Stimulated activated CD4-positive, alpha-beta T cell treated with anti-CD3 and anti-CD28 coated beads, Interleukin-12 subunit alpha, Interleukin-12 subunit beta, amount 100 ng/mL, for 48 hours (primary cell): ENCODE measurements around the gene SPACA6.

Source experiments
- DNase-seq, 3 donors: peaks; one replicate each; pipeline ENCODE4 v3.0.0-alpha.2; 2020; ENCODE audit warnings: low read depth in 2 of 3, low spot score in 1 of 3

Gene SPACA6

DNA sequence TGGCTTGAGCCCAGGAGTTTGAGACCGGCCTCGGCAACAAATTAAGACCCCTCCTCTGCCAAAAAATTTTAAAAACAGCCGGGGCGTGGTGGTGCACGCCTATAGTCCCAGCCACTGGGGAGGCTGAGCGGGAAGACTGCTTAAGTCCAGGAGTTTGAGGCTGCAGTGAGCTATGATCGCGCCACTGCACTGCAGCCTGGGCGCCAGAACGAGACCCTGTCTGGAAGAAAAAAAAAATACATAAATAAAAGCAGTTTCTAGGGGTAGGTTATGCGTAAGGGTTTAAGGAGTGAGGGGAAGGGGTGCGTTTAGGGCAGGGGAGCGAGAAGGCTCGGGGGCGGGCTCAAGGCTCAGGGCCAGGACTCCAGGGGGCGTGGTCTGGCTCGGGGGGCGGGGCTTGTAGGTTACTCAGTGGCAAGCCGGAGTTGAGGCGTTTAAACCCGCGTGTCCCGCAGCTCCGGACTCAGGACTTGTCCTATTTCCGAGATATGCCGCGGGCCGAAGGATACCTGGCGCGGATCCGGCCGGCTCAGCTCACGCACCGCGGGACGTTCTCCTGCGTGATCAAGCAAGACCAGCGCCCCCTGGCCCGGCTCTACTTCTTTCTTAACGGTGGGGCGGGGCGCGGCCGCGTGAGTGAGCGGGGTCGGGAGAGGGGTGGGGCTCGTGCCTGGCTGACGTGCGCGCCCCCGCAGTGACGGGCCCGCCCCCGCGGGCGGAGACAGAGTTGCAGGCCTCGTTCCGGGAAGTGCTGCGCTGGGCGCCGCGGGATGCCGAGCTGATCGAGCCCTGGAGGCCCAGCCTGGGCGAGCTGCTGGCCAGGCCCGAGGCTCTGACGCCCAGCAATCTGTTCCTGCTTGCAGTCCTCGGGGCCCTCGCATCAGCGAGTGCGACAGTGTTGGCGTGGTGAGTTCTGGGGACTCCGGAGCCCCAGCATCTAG, 10.7 kb downstream of the SPACA6 start:
- DNase-seq, result peak; percentile 89 to 96 (median 93)

DNA sequence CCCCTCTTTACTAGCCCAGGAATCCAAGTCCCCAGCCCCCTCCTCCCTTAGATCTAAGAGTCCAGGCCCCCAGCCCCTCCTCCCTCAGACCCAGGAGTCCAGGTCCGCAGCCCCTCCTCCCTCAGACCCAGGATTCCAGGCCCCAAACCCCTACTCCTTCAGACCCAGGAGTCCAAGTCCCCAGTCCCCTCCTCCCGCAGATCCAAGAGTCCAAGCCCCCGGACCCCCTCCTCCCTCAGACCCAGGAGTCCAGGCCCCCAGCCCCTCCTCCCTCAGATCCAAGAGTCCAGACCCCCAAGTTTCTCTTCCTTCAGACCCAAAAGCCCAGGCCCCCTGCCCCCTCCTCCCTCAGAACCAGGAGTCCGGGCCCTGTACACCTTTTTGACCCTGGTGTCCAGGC, 11.5 kb downstream of the SPACA6 start:
- DNase-seq, result no peak

DNA sequence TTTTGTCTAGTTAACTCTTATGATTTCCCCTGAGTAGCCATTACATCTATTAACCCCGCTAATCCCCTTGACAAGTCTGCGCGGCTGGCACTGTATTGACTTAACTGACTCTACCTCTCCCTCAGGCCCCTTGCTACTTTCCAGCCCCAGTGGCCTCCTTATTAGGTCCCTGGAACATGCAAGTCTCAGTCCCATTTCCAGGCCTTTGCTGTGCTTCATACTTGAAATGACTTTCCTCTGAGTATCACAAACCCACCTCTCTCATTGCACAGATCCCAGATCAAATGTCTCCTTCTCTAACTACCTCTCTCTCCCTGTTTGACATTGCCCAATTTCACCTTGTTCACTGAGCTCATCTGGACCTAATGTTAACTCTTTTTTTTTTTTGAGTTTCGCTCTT, 13.2 kb downstream of the SPACA6 start:
- DNase-seq, result no peak

DNA sequence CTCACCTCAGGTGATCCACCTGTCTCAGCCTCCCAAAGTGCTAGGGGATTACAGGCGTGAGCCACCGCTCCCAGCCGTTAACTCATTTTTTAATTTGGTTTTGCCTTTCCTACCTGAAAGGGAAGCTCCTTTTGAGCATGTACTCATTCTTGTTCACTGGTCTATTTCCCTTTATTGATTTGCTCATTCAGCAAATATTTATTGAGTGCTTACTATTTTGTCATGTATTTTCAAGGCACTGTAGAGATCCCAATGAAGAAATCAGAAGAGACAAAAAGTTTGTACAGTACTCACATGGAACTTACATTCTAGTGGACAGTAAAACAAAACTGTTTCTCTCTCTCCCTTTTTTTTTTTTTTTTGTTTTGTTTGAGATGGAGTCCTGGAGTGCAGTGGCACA, 13.8 kb downstream of the SPACA6 start:
- no peak for DNase-seq

DNA sequence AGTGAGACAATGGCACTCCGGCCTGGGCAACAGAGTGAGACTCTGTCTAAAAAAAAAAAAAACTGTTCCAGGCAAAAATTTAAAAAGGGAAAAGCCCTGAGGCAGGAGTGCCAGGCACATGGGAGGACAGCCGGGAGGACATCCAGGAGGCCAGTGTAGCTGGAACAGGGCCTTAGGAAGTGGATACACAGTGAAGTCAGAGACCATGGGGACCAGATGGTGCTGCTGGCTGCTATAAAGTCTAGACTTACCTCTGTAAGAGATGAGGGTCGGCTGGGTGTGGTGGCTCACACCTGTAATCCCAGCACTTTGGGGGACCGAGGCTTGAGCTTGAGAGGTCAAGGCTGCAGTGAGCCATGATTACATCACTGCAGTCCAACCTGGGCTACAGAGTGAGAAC, 15.7 kb downstream of the SPACA6 start:
- DNase-seq, result no peak

DNA sequence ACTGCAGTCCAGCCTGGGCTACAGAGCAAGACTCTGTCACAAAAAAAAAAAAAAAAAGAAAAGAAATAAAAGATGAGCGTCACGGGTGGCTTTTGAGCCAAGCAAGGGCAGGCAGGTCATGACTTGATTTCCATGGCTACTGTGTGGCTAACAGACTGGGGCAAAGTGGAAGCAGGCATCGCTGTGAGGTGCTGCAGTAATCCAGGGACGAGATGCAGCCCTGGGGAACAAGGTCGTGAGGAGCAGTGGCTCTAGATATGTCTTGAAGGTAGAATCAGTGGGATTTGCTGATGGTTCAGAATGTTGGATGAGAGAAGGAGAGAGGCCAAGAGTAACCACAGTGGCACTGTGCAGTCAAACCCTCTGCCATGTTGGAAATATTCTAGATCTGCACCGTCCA, 16.4 kb downstream of the SPACA6 start:
- DNase-seq, result no peak

DNA sequence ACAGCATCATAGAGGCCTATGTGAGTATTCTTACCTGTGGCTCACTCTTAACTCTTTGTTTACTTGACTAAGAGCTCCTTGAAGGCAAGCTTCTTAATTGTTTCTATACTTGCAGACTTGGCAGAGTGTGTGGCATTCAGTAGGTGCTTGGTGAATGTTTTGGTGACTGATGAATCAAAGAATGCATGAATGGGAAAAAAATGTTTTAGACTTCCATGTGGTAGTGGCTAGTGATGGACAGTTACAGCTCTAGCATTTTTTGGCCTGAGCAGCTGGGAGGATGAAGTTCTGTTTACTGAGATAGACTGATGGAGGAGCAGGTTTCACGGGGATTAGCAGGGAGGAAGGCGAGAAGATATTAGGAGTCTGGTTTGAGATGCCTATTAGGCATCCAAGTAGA, 17.0 kb downstream of the SPACA6 start:
- DNase-seq, result no peak

DNA sequence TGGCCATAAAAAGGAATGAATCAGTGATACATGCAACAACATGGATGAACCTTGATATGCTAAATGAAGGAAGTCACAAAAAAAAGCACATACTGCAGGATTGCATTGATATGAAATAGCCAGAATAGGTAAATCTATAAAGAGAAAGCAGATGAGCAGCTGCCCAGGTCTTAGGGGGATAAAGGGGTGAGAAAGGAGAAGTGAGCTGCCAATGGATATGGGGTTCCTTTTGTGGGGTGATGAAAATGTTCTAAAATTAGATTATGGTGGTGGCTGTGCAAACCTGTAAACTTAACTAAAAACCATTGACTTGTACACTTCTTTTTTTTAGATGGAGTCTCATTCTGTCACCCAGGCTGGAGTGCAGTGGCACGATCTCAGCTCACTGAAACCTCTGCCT, 18.6 kb downstream of the SPACA6 start:
- no peak for DNase-seq

DNA sequence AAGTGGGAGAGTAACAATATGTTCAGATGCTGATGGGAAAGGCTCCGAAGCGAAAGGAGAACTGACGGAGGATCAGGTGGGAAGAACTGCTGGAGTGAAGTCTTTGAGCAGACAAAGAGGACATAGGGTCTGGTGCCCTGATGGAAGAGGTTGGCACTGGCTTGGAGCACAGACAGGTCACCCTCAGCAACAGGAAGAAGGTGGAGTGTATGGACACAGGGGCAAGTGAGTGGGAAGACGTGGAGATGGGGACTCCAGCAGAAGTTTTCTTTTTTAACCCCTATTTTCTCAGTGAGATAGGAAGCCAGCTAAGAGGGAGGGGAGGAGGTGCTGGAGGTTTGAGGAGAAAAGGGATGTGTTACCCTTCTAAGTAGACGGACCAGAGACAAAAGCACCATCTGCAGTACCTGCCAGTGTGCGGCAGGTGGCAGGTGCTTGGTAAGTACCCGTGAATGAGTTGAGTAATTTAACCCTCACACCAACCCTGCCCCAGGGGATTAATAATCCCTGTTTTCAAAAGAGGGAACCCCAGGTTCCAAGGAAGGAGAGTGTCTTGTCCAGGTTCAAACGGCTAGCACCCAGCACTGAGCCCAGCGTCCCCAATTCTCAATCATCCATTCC, 19.4 kb downstream of the SPACA6 start:
- no peak for DNase-seq

DNA sequence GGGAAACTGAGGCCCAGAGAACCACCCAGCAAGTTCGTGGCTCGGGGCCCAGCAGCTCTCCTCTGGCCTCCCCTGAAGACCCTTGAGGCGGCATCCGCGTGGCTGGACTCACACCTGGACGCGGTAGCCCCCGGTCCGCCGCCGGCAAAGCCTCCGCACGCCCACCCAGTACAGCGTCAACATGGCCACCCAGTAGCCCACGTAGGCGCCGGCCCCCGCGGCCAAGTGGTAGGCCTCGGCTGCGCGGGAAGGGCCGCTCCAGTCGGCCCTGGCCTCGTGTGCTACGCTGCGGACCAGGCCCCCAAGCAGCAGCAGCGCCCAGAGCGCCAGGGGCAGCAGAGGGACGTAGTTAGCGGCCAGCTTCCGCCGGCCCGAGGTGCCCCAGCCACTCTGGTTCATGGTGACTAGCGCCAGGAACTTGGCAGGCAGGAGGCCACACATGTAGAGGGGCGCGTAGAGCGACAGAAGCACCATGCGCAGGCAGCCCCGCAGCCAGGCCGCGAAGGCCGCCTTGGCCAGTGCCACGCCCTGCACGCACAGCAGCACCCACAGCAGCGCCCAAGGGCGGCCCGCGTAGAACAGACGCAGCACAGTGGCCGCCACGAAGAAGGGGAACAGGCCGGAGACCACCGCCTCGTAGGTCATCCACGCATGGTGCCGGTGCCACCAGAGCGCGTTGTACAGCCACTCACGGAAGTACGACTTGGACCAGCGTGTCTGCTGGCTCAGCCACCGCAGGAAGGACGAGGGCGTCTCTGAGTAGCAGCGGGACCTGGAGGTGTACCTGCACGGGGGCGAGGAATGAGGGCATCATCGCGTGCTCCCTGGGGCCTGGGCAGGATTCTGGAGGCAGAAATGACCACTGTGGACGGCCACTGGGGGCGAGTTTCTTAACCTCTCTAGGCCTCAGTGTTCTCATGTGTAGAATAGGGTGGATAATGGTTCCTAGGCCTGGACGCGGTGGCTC, 20.5 kb downstream of the SPACA6 start:
- DNase-seq, result no peak

DNA sequence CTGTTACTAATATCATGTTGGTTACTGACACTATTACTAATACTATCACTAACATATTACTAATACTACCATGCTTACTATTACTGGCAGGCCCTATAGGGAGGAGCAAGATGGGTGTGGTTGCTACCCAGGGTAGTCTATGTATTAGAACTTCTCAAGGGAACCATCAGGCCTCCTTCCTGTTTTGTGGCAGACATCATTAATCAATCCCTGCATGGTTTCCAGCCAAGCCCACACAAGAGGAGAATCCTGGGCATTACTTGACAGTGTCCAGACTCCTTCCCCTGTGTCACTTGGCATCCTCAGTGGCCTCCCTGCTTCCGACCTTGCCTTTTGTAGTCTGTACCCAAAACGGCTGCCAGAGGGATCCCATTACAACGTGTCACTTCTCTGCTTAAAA, 21.7 kb downstream of the SPACA6 start:
- DNase-seq, result no peak

DNA sequence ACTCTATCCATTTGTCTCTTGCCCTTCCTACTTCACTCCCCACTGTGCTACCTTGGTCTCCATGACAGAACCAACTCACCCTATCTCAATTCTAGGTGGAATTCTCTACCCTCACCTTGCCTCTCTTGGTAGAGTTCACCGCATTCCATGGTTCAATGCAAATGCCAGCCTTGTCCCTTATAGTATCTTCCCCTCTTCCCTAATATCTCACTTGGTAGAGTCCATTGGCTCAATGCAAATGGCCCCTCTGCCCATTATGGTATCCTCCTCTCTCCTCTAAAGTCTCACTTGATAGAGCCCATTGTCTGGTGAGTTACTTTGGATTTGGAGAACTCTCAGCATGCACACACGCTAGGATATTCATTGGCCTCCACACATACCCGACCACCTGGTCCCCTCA, 22.7 kb downstream of the SPACA6 start:
- DNase-seq, result no peak

DNA sequence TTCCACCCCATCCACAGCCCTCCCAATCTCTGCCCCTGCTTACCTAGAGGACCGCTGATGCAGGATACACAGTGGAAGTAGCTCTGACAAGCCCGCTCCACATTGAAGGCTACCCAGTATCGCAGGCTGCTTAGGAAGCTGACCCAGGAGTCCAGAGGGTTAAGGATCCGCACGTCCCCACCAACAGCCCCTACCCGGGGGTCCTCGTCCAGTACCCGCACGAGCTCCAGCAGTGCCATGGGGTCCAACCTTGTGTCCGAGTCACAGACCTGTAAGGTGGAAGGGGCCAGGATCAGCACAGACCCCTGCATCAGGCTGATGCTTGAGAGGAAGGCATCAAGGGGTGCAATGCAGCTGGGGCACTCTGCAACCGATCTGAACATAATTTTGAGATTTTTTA, 23.8 kb downstream of the SPACA6 start:
- no peak for DNase-seq

DNA sequence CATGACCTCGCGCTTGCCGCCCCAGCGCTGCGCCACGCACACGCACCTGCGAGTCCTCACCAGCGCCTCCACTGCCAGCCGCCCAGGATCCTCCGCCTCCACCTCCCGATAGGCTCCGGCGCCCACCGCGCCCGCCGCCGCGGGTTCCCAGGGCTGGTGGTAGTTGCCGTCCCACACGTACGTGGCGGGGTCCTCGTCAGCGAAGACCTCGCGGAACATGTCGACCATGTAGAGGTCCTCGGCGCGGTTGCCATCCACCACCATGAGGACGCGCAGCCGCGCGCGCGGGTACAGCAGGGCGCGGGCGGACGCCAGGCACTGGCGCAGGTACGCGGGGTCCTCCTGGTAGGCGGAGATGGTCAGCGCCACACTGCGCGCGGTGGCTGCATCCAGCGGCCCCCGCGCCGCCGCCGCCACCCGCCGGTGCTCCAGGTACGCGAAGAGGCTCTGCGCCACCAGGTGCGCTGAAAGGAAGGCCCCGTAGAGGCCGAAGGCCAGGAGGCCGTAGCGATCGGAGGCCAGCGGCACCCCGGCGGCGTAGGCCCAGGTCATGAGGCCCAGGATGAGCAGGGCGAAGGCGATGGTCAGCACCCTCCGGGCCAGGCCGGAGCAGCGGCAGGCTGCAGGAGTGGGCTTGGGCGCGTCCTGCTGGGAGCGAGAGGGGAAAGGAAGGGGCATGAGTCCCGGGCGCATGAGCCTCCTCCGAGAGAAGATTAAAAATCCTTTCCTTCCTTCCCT, 26.3 kb downstream of the SPACA6 start:
- no peak for DNase-seq

DNA sequence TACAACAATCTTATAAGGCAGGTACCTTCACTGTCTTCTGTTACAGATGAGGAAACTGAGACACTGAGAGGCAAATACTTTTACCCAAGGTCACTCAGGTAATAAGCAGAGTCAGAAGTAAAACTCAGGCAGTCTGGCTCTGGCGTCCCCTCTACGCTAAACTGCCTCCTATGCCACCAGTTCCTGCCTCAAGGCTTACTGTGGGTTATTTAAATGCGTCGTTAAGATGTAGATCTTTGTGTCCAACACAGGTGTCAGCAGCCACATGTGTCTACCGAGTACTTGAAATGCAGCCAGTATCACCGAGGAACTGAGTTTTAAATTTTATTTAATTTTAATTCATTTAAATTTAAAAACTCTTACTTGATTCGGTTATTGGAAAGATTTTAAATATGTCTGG, 28.8 kb downstream of the SPACA6 start:
- DNase-seq, result no peak

DNA sequence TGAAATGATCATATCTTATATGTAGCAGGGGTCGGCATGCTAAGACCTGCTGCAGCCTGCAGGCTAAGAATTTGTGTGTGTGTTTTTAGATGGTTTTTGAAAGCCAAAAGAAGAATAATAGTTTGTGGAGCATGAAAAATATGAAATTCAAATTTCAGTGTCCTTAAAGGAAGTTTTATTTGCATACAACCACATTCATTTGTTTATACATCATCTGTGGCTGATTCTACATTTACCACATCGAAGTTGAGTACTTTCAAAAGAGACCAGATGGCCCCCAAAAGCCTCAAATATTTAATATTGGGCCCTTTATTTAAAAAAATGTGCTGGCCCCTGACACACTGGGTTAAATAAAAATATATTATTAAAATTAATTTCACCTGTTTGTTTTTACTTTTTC, 29.4 kb downstream of the SPACA6 start:
- DNase-seq, result no peak

DNA sequence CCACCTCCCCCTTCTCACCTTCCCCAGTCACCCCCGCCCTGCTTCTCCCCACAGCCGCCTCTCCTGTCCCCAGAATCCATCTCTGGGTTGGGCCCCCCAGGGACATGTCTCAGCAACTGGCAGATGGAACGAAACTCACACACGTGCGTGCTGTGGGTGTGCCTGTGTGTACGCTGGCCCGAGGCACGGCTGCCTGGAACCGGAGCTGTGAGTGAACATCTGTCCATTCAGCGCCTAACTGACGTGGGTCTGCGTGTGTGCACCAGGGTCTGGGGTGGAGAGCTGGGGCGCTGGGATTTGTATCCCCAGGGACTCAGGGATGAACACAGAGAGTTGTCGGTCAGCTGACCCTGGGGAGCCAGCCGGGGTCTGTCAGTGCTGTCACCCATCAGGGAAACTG, 31.4 kb downstream of the SPACA6 start:
- DNase-seq, result no peak

DNA sequence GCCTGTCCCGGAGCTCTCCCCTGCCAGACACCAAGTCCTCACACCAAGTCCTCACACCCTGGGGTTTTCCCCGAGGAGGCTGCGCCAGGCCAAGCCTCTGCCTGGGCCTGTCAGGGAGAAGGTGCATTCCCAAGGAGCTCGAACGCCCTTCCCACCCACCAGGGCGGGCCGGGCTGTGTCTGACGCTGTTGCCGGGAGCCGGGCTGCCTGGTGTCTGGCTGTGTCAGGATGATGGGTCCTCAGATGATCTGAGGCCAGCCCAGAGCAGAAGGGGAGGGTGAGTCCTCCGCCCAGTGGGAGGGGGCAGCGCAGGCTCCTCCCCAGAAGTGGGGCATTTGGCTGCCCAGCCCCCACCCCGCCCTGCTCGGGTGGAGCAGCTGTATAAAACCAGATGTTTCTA, 32.9 kb downstream of the SPACA6 start:
- no peak for DNase-seq

DNA sequence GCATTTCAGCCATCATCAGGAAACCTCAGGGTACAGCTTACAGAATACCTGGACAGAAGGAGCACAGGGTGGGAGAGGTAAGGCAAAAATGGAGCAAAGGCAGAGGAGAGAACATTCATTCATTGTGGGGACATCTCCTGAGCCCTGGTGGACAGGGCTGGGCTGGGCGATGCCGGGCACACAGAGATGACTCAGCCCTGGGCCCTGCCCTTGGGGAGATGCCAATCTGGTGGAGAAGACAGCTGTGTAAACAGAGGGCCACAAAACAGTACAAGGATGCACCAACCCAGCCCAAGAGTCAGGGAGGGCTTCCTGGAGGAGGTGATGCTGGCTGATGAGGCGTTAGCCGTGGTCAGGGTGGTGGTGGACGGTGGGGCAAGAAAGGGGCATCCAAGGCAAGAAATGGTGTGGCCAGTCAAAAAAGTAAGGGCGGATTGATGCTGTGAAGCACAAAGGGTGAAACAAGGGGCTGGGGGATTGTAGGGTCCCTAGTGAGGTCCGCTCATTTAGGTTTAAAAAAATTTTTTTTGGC, 34.3 kb downstream of the SPACA6 start:
- no peak for DNase-seq

DNA sequence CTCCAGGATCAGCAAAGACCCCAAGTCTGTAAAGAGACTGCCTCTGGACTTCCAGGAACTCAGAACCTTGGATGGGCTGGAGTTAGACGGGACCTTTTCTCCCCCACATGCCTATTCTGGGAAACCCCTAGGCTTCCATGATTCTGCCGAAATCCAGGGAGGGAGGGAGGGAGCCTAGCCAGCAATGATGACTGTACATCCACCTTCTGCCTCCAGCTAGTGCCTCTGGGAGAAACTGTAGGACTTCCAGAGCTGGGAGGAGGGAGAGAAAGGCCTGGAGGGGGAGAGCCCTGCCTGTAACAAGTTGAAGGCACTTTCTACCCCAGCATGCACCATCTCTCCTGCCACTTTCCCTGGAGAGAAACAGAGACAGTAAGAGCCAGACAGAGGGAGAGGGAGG, 36.7 kb downstream of the SPACA6 start:
- no peak for DNase-seq
